Measurements from ENCODE around the gene CCR8. TPM values are rescaled to one million over a fixed set of nuclear protein-coding genes. Genes with fewer than 3 reads are reported as not detected.

CCR8 gene
- total RNA-seq (not detected in 2 replicates), polyA plus RNA-seq (not detected in 2 replicates)

GRCh38 chr3:39329493-39329892 lies at the start of gene CCR8:
TSS of gene CCR8 (plus strand) at chr3:39329709. CDS start at chr3:39332332, 2,623 bp downstream.
- Histone ChIP-seq H3K9me2 (replicated peaks; ENCODE audit: insufficient read depth) (no peaks in the 10 kb centered on the region), H3K36me3 (replicated peaks; ENCODE audit: insufficient read depth, low read depth) (no peaks in the 10 kb centered on the region), H3K4me2 (no peak within 1 kb of the TSS), H3K27me3 (no peaks in the 10 kb centered on the region), H3K9me3 (ENCODE audit: low read depth) (no peaks in the 10 kb centered on the region), H4K20me1 (ENCODE audit: insufficient read depth, poor library complexity, severe bottlenecking) (no peaks in the 10 kb centered on the region), H3K79me2 (no peaks in the 10 kb centered on the region), H3K4me3 (no peak within 1 kb of the TSS), H3K4me1 (ENCODE audit: insufficient read depth) (no peaks in the 10 kb centered on the region), H2AFZ (no peak within 1 kb of the TSS), H3K27ac (no peak within 1 kb of the TSS)
- no peak for DNase-seq (ENCODE audit: low spot score)
- 69% methylated on average over 1 of the region's 1 CpG for WGBS (ENCODE audit: low lambda C conversion rate, missing lambda C conversion rate)
- TF ChIP-seq CTCF (IDR thresholded peaks at IDR 0.05; ENCODE audit: poor library complexity) (no peak), EZH2phosphoT487 (IDR thresholded peaks at IDR 0.05; ENCODE audit: low read depth, severe bottlenecking, unreplicated experiment) (no peak), EZH2 (IDR thresholded peaks at IDR 0.05; ENCODE audit: borderline replicate concordance) (no peak)

GRCh38 chr3:39279745-39280517 lies 49.6 kb upstream of the CCR8 start, which contains the start of gene CX3CR1:
TSS of gene CX3CR1 (minus strand) at chr3:39280036. CDS start at chr3:39266509, 13,527 bp downstream.
- Histone ChIP-seq H3K27ac (no peak within 1 kb of the TSS), H3K4me2 (no peak within 1 kb of the TSS), H3K9me2 (replicated peaks; ENCODE audit: insufficient read depth) (no peaks in the 10 kb centered on the region), H2AFZ (no peak within 1 kb of the TSS), H3K79me2 (no peaks in the 10 kb centered on the region), H3K4me1 (ENCODE audit: insufficient read depth) (no peaks in the 10 kb centered on the region), H4K20me1 (ENCODE audit: insufficient read depth, poor library complexity, severe bottlenecking) (no peaks in the 10 kb centered on the region), H3K36me3 (replicated peaks; ENCODE audit: insufficient read depth, low read depth) (no peaks in the 10 kb centered on the region), H3K9me3 (ENCODE audit: low read depth) (no peaks in the 10 kb centered on the region), H3K4me3 (no peak within 1 kb of the TSS), H3K27me3 (no peaks in the 10 kb centered on the region)
- TF ChIP-seq EZH2 (IDR thresholded peaks at IDR 0.05; ENCODE audit: borderline replicate concordance): no peak
- TF ChIP-seq EZH2phosphoT487 (IDR thresholded peaks at IDR 0.05; ENCODE audit: low read depth, severe bottlenecking, unreplicated experiment): no peak
- TF ChIP-seq CTCF (IDR thresholded peaks at IDR 0.05; ENCODE audit: poor library complexity): no peak
- WGBS (ENCODE audit: low lambda C conversion rate, missing lambda C conversion rate): 61% methylated on average over 5 of the region's 5 CpGs
- no peak for DNase-seq (ENCODE audit: low spot score)

- no peak overlapping the region for H3K27ac ChIP-seq
- H4K20me1 ChIP-seq (ENCODE audit: insufficient read depth, poor library complexity, severe bottlenecking): no peaks in the 10 kb centered on the region
- H3K79me2 ChIP-seq: no peaks in the 10 kb centered on the region
- H3K9me2 ChIP-seq (replicated peaks; ENCODE audit: insufficient read depth): no peaks in the 10 kb centered on the region
- TF ChIP-seq EZH2 (IDR thresholded peaks at IDR 0.05; ENCODE audit: borderline replicate concordance): no peak
- TF ChIP-seq EZH2phosphoT487 (IDR thresholded peaks at IDR 0.05; ENCODE audit: low read depth, severe bottlenecking, unreplicated experiment): no peak
- TF ChIP-seq CTCF (IDR thresholded peaks at IDR 0.05; ENCODE audit: poor library complexity): no peak
- WGBS (ENCODE audit: low lambda C conversion rate, missing lambda C conversion rate): 94% methylated on average over 5 of the region's 5 CpGs
- H3K4me2 ChIP-seq: no peak overlapping the region
- H3K27me3 ChIP-seq: no peaks in the 10 kb centered on the region
- no peak overlapping the region for H2AFZ ChIP-seq
- H3K36me3 ChIP-seq (replicated peaks; ENCODE audit: insufficient read depth, low read depth): no peaks in the 10 kb centered on the region
- no peak for DNase-seq (ENCODE audit: low spot score)
- H3K9me3 ChIP-seq (ENCODE audit: low read depth): no peaks in the 10 kb centered on the region
- no peaks in the 10 kb centered on the region for H3K4me1 ChIP-seq (ENCODE audit: insufficient read depth)
- no peak overlapping the region for H3K4me3 ChIP-seq
Measured at GRCh38 chr3:39280571-39280970, 48.9 kb upstream of the CCR8 start.
